WTC11 (cell line): ENCODE data around the gene AIP. TPM values are rescaled to one million over a fixed set of nuclear protein-coding genes. Genes with fewer than 3 reads are reported as not detected.
A peak's percentile ranks its signal among the peaks of the same experiment; 100 is the strongest.

Experiments used
- FOXP1 ChIP-seq: sonication (generic); formaldehyde crosslinking; IDR thresholded peaks from 2 replicates; pipeline ENCODE4 v1.8.0; 2022; ENCODE audit warnings: missing genetic modification reagents, mild to moderate bottlenecking, moderate library complexity, borderline replicate concordance
- GRHL2 ChIP-seq: fragments of 250-450 bp; sonication (Bioruptor Pico); IDR thresholded peaks from 2 replicates; pipeline ENCODE4 v1.8.0; 2022; ENCODE audit warnings: mild to moderate bottlenecking, moderate library complexity; ENCODE audit not compliant: insufficient replicate concordance, severe bottlenecking
- JUN ChIP-seq: sonication (generic); formaldehyde crosslinking; IDR thresholded peaks from 2 replicates; pipeline ENCODE4 v1.8.0; 2023; ENCODE audit warnings: mild to moderate bottlenecking, missing genetic modification reagents
- NFATC4 ChIP-seq: fragments of 250-450 bp; sonication (Bioruptor Pico); IDR thresholded peaks from 2 replicates; pipeline ENCODE4 v1.9.0; 2021; ENCODE audit warnings: mild to moderate bottlenecking
- SP1 ChIP-seq: sonication (generic); formaldehyde crosslinking; conservative IDR thresholded peaks from 2 replicates; pipeline ENCODE4 v1.8.1; 2022; ENCODE audit warnings: missing genetic modification reagents
- ZNF317 ChIP-seq: sonication (generic); formaldehyde crosslinking; IDR thresholded peaks from 2 replicates; pipeline ENCODE4 v1.8.1; 2023; ENCODE audit warnings: low read depth, mild to moderate bottlenecking, moderate library complexity, missing genetic modification reagents, borderline replicate concordance
- ZNF671 ChIP-seq: fragments of 250-450 bp; sonication (Bioruptor Pico); IDR thresholded peaks from 2 replicates; pipeline ENCODE4 v1.8.0; 2021; ENCODE audit warnings: mild to moderate bottlenecking
- total RNA-seq: library from RNA; stranded (reverse); gene quantifications from 3 replicates; pipeline ENCODE4 v1.2.3, GENCODE V29; 2021
- TF ChIP-seq, protein P1 (sequence below): fragments of 250-450 bp; sonication (Bioruptor Pico); conservative IDR thresholded peaks from 2 replicates; pipeline ENCODE4 v1.9.0; 2021; ENCODE audit warnings: mild to moderate bottlenecking
- TF ChIP-seq, protein P2 (sequence below): fragments of 250-450 bp; sonication (Bioruptor Pico); IDR thresholded peaks from 2 replicates; pipeline ENCODE4 v1.8.0; 2021; ENCODE audit warnings: mild to moderate bottlenecking
- TF ChIP-seq, protein P3 (sequence below): sonication (generic); formaldehyde crosslinking; IDR thresholded peaks from 2 replicates; pipeline ENCODE4 v1.8.1; 2023; ENCODE audit warnings: mild to moderate bottlenecking, moderate library complexity, missing genetic modification reagents
- TF ChIP-seq, protein P4 (sequence below): sonication (generic); formaldehyde crosslinking; conservative IDR thresholded peaks from 2 replicates; pipeline ENCODE4 v1.8.1; 2022; ENCODE audit warnings: mild to moderate bottlenecking, missing genetic modification reagents
- TF ChIP-seq, protein P5 (sequence below): sonication (generic); formaldehyde crosslinking; IDR thresholded peaks from 2 replicates; pipeline ENCODE4 v1.8.1; 2023; ENCODE audit warnings: mild to moderate bottlenecking, missing genetic modification reagents, borderline replicate concordance
- TF ChIP-seq, protein P6 (sequence below): fragments of 250-450 bp; sonication (Bioruptor Pico); IDR thresholded peaks from 2 replicates; pipeline ENCODE4 v1.9.0; 2021; ENCODE audit warnings: mild to moderate bottlenecking, borderline replicate concordance
- TF ChIP-seq, protein P7 (sequence below): sonication (generic); formaldehyde crosslinking; conservative IDR thresholded peaks from 2 replicates; pipeline ENCODE4 v1.8.1; 2023; ENCODE audit warnings: mild to moderate bottlenecking, low read depth, missing genetic modification reagents, moderate library complexity
- TF ChIP-seq, protein P8 (sequence below): sonication (generic); formaldehyde crosslinking; IDR thresholded peaks from 2 replicates; pipeline ENCODE4 v1.8.0; 2022; ENCODE audit warnings: missing genetic modification reagents

Gene AIP
- total RNA-seq, 1 experiment from 2014 or later, result 32.8 TPM

DNA sequence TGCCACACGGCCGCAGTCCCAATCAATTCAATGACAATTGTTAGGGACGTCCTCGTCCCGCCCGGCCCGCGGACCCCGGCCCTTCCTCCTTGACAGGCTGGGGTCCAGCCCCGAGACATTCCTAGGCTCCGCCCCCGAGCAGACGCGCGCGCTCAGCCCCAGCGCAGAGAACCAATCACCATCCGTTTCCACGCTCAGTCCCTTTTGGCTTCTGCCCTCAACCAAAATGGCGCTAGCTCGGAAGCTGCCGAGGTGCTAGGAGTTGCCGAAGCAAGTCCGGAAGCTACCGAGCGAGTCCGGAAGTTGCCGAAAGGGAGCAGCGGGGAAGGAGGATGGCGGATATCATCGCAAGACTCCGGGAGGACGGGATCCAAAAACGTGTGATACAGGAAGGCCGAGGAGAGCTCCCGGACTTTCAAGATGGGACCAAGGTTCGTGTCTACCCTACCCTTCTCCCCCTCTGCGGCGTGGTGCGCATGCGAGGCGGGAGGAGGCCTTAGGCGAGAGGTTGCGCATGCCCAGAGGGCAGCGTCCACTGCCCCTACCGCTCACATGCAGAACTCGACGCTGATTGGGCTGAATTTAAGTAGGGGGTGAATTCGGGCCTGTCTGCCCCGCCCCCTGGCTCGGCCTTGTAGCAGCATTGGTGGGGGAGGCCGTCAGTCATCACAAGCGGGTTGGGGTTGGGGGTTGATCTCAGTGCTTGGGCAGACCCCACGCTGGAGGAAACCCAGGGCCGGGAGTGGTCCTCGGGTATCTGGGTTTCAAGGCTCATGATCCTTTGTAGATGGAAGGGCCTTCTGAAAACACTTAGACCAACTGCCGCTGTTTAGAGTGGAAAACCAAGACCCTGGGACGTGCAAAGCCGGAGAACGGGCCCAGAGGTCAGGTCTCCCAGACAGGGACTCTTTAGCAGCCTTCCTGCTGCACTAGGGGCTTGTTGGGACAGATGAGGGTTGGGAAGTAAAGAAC is at the start of gene AIP (continued):
- TF ChIP-seq, protein P1, sequence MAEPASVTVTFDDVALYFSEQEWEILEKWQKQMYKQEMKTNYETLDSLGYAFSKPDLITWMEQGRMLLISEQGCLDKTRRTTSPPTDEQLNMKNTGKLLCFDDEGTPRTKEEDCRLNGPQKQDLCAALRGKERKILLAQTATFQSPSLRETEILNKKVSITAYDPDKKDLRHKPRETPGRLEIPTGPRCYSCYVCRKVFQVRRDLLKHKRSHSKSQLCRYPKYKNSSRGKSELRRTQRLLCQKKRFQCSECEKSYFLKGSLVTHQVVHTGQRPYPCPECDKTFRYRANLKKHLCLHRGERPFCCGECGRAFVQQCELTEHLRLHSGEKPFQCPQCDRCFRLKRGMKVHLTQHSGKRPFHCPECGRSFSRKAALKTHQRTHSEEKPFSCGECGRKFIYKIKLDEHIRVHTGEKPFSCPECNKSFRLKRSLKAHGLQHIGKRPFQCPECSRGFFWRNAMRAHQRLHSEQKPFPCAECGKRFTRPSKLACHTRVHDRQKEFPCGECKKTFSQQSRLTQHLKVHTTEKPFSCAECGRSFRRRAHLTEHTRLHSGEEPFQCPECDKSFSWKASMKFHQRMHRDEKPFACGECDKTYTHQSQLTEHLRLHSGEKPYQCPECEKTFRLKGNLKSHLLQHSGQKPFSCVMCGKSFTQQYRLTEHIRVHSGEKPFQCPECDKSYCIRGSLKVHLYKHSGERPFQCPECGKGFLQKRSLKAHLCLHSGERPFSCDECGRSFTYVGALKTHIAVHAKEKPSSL (CRISPR knock-in tag), result no peak
- TF ChIP-seq, protein P2, sequence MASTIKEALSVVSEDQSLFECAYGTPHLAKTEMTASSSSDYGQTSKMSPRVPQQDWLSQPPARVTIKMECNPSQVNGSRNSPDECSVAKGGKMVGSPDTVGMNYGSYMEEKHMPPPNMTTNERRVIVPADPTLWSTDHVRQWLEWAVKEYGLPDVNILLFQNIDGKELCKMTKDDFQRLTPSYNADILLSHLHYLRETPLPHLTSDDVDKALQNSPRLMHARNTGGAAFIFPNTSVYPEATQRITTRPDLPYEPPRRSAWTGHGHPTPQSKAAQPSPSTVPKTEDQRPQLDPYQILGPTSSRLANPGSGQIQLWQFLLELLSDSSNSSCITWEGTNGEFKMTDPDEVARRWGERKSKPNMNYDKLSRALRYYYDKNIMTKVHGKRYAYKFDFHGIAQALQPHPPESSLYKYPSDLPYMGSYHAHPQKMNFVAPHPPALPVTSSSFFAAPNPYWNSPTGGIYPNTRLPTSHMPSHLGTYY, result no peak
- TF ChIP-seq ZNF671 (CRISPR knock-in tag) (no peak), GRHL2 (CRISPR knock-in tag) (no peak), SP1 (peak; percentile 79), ZNF317 (CRISPR knock-in tag) (0 out of 2 replicates have a peak, but pooled peaks have one; percentile 65), FOXP1 (CRISPR knock-in tag) (peak; percentile 98), JUN (CRISPR knock-in tag) (peak; percentile 97), NFATC4 (CRISPR knock-in tag) (no peak)
- TF ChIP-seq, protein P3, sequence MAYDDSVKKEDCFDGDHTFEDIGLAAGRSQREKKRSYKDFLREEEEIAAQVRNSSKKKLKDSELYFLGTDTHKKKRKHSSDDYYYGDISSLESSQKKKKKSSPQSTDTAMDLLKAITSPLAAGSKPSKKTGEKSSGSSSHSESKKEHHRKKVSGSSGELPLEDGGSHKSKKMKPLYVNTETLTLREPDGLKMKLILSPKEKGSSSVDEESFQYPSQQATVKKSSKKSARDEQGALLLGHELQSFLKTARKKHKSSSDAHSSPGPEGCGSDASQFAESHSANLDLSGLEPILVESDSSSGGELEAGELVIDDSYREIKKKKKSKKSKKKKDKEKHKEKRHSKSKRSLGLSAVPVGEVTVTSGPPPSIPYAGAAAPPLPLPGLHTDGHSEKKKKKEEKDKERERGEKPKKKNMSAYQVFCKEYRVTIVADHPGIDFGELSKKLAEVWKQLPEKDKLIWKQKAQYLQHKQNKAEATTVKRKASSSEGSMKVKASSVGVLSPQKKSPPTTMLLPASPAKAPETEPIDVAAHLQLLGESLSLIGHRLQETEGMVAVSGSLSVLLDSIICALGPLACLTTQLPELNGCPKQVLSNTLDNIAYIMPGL (CRISPR knock-in tag), result peak; percentile 57; the same call in 1 of the 2 replicates
- TF ChIP-seq, protein P4, sequence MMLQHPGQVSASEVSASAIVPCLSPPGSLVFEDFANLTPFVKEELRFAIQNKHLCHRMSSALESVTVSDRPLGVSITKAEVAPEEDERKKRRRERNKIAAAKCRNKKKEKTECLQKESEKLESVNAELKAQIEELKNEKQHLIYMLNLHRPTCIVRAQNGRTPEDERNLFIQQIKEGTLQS (CRISPR knock-in tag), result peak; percentile 91
- TF ChIP-seq, protein P5, sequence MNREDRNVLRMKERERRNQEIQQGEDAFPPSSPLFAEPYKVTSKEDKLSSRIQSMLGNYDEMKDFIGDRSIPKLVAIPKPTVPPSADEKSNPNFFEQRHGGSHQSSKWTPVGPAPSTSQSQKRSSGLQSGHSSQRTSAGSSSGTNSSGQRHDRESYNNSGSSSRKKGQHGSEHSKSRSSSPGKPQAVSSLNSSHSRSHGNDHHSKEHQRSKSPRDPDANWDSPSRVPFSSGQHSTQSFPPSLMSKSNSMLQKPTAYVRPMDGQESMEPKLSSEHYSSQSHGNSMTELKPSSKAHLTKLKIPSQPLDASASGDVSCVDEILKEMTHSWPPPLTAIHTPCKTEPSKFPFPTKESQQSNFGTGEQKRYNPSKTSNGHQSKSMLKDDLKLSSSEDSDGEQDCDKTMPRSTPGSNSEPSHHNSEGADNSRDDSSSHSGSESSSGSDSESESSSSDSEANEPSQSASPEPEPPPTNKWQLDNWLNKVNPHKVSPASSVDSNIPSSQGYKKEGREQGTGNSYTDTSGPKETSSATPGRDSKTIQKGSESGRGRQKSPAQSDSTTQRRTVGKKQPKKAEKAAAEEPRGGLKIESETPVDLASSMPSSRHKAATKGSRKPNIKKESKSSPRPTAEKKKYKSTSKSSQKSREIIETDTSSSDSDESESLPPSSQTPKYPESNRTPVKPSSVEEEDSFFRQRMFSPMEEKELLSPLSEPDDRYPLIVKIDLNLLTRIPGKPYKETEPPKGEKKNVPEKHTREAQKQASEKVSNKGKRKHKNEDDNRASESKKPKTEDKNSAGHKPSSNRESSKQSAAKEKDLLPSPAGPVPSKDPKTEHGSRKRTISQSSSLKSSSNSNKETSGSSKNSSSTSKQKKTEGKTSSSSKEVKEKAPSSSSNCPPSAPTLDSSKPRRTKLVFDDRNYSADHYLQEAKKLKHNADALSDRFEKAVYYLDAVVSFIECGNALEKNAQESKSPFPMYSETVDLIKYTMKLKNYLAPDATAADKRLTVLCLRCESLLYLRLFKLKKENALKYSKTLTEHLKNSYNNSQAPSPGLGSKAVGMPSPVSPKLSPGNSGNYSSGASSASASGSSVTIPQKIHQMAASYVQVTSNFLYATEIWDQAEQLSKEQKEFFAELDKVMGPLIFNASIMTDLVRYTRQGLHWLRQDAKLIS, result peak; percentile 98
- TF ChIP-seq, protein P6, sequence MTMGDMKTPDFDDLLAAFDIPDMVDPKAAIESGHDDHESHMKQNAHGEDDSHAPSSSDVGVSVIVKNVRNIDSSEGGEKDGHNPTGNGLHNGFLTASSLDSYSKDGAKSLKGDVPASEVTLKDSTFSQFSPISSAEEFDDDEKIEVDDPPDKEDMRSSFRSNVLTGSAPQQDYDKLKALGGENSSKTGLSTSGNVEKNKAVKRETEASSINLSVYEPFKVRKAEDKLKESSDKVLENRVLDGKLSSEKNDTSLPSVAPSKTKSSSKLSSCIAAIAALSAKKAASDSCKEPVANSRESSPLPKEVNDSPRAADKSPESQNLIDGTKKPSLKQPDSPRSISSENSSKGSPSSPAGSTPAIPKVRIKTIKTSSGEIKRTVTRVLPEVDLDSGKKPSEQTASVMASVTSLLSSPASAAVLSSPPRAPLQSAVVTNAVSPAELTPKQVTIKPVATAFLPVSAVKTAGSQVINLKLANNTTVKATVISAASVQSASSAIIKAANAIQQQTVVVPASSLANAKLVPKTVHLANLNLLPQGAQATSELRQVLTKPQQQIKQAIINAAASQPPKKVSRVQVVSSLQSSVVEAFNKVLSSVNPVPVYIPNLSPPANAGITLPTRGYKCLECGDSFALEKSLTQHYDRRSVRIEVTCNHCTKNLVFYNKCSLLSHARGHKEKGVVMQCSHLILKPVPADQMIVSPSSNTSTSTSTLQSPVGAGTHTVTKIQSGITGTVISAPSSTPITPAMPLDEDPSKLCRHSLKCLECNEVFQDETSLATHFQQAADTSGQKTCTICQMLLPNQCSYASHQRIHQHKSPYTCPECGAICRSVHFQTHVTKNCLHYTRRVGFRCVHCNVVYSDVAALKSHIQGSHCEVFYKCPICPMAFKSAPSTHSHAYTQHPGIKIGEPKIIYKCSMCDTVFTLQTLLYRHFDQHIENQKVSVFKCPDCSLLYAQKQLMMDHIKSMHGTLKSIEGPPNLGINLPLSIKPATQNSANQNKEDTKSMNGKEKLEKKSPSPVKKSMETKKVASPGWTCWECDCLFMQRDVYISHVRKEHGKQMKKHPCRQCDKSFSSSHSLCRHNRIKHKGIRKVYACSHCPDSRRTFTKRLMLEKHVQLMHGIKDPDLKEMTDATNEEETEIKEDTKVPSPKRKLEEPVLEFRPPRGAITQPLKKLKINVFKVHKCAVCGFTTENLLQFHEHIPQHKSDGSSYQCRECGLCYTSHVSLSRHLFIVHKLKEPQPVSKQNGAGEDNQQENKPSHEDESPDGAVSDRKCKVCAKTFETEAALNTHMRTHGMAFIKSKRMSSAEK (CRISPR knock-in tag), result no peak
- TF ChIP-seq, protein P7, sequence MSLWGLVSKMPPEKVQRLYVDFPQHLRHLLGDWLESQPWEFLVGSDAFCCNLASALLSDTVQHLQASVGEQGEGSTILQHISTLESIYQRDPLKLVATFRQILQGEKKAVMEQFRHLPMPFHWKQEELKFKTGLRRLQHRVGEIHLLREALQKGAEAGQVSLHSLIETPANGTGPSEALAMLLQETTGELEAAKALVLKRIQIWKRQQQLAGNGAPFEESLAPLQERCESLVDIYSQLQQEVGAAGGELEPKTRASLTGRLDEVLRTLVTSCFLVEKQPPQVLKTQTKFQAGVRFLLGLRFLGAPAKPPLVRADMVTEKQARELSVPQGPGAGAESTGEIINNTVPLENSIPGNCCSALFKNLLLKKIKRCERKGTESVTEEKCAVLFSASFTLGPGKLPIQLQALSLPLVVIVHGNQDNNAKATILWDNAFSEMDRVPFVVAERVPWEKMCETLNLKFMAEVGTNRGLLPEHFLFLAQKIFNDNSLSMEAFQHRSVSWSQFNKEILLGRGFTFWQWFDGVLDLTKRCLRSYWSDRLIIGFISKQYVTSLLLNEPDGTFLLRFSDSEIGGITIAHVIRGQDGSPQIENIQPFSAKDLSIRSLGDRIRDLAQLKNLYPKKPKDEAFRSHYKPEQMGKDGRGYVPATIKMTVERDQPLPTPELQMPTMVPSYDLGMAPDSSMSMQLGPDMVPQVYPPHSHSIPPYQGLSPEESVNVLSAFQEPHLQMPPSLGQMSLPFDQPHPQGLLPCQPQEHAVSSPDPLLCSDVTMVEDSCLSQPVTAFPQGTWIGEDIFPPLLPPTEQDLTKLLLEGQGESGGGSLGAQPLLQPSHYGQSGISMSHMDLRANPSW (CRISPR knock-in tag), result 0 out of 2 replicates have a peak, but pooled peaks have one; percentile 59
- TF ChIP-seq, protein P8, sequence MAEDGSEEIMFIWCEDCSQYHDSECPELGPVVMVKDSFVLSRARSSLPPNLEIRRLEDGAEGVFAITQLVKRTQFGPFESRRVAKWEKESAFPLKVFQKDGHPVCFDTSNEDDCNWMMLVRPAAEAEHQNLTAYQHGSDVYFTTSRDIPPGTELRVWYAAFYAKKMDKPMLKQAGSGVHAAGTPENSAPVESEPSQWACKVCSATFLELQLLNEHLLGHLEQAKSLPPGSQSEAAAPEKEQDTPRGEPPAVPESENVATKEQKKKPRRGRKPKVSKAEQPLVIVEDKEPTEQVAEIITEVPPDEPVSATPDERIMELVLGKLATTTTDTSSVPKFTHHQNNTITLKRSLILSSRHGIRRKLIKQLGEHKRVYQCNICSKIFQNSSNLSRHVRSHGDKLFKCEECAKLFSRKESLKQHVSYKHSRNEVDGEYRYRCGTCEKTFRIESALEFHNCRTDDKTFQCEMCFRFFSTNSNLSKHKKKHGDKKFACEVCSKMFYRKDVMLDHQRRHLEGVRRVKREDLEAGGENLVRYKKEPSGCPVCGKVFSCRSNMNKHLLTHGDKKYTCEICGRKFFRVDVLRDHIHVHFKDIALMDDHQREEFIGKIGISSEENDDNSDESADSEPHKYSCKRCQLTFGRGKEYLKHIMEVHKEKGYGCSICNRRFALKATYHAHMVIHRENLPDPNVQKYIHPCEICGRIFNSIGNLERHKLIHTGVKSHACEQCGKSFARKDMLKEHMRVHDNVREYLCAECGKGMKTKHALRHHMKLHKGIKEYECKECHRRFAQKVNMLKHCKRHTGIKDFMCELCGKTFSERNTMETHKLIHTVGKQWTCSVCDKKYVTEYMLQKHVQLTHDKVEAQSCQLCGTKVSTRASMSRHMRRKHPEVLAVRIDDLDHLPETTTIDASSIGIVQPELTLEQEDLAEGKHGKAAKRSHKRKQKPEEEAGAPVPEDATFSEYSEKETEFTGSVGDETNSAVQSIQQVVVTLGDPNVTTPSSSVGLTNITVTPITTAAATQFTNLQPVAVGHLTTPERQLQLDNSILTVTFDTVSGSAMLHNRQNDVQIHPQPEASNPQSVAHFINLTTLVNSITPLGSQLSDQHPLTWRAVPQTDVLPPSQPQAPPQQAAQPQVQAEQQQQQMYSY, result peak; percentile 73; the same call in 1 of the 2 replicates
